Smooth muscle cell (in vitro differentiated cells): Measurements from ENCODE around the gene SNX8. TPM values are rescaled to one million over a fixed set of nuclear protein-coding genes. Genes with fewer than 3 reads are reported as not detected.
"Not testable (repeated sequence)": the region's sequence is repeated elsewhere in the genome, so short reads cannot be mapped to it uniquely, and the experiment has no call there.

Source experiments
- DNase-seq: peaks from one replicate; lab custom pipeline; 2025; ENCODE audit not compliant: unreplicated experiment; lab: John Stamatoyannopoulos, UW
- H2AFZ ChIP-seq: fragments of 200-600 bp; sonication (generic); 2 replicates; pipeline ENCODE4 v1.6.0; 2016; ENCODE audit warnings: antibody characterized with exemption, low read depth, mild to moderate bottlenecking
- H3F3A ChIP-seq: fragments of 200-600 bp; sonication (generic); 2 replicates; pipeline ENCODE4 v1.6.0; 2017; ENCODE audit warnings: antibody characterized with exemption, low read depth
- H3K27ac ChIP-seq: fragments of 200-600 bp; sonication (generic); 2 replicates; pipeline ENCODE4 v1.5.1; 2016; ENCODE audit warnings: low read depth, mild to moderate bottlenecking
- H3K27me3 ChIP-seq: fragments of 200-600 bp; sonication (generic); 2 replicates; pipeline ENCODE4 v1.6.1; 2016; ENCODE audit warnings: low read depth, mild to moderate bottlenecking
- H3K36me3 ChIP-seq: fragments of 200-600 bp; sonication (generic); 2 replicates; pipeline ENCODE4 v1.5.1; 2016; ENCODE audit warnings: low read depth
- H3K4me1 ChIP-seq: fragments of 200-600 bp; sonication (generic); 2 replicates; pipeline ENCODE4 v1.5.1; 2016; ENCODE audit warnings: low read depth
- H3K4me2 ChIP-seq: fragments of 200-600 bp; sonication (generic); 2 replicates; pipeline ENCODE4 v1.6.0; 2016; ENCODE audit warnings: mild to moderate bottlenecking
- H3K4me3 ChIP-seq: fragments of 200-600 bp; sonication (generic); 2 replicates; pipeline ENCODE4 v1.5.1; 2016; ENCODE audit warnings: mild to moderate bottlenecking
- H3K79me2 ChIP-seq: fragments of 200-600 bp; sonication (generic); 2 replicates; pipeline ENCODE4 v1.6.0; 2016; ENCODE audit warnings: low read depth, mild to moderate bottlenecking
- H3K9ac ChIP-seq: fragments of 200-600 bp; sonication (generic); 2 replicates; pipeline ENCODE4 v1.6.0; 2016; ENCODE audit warnings: low read depth
- H3K9me3 ChIP-seq: fragments of 200-600 bp; sonication (generic); replicated peaks from 2 replicates; pipeline ENCODE4 v1.5.1; 2016; ENCODE audit warnings: low read depth
- H4K20me1 ChIP-seq: fragments of 200-600 bp; sonication (generic); 2 replicates; pipeline ENCODE4 v1.6.0; 2016; ENCODE audit warnings: low read depth
- CTCF ChIP-seq: fragments of 200-600 bp; sonication (generic); IDR thresholded peaks from 2 replicates; pipeline ENCODE4 v1.5.1; 2017; ENCODE audit warnings: borderline replicate concordance, mild to moderate bottlenecking, antibody characterized with exemption; ENCODE audit not compliant: insufficient read depth, poor library complexity, severe bottlenecking
- WGBS: methylation state at CpG from one replicate; pipeline ENCODE4 v1.1.7; 2016; ENCODE audit warnings: low lambda C conversion rate; 5-methylcytosine and 5-hydroxymethylcytosine counted together
- polyA plus RNA-seq: library from polyadenylated mRNA; unstranded; fragments of >200 nt; fragmentation: Nextera tagmentation; extraction: Ambion mirVana; gene quantifications from 2 replicates; pipeline ENCODE4 v1.2.1, GENCODE V29; 2016
- total RNA-seq: library from RNA; depleted of rRNA; stranded (reverse); fragments of >200 nt; gene quantifications from 2 replicates; pipeline ENCODE4 v1.2.3, GENCODE V29; 2014

SNX8 gene
- total and polyA plus RNA-seq, 2 experiments from 2014 or later, result 46.9 to 49.9 TPM

- H3K4me1 ChIP-seq, result peaks cover 4% of the 10 kb centered on the region
- H3K4me2 ChIP-seq, result no peak overlapping the region
- H3K27ac ChIP-seq, result no peak overlapping the region
- peaks cover 22% of the 10 kb centered on the region for H4K20me1 ChIP-seq
- no peaks in the 10 kb centered on the region for H3K9me3 ChIP-seq
- 91% methylated on average over 17 of the region's 17 CpGs for WGBS
- no peak for DNase-seq
- H3K36me3 ChIP-seq, result no peaks in the 10 kb centered on the region
- H2AFZ ChIP-seq, result no peak overlapping the region
- H3K27me3 ChIP-seq, result no peaks in the 10 kb centered on the region
- H3K9ac ChIP-seq, result no peak overlapping the region
- no peak overlapping the region for H3K4me3 ChIP-seq
- TF ChIP-seq CTCF, result no peak
- peaks cover 7% of the 10 kb centered on the region for H3F3A ChIP-seq
- H3K79me2 ChIP-seq, result peaks cover 44% of the 10 kb centered on the region
Measured at GRCh38 chr7:2312267-2312929, 1.8 kb downstream of the SNX8 start.

GRCh38 chr7:2309889-2310331 lies 4.3 kb downstream of the SNX8 start:
- Histone ChIP-seq H2AFZ (no peak overlapping the region), H3K9me3 (no peaks in the 10 kb centered on the region), H4K20me1 (peaks cover 34% of the 10 kb centered on the region), H3F3A (peaks cover 7% of the 10 kb centered on the region), H3K27ac (peak overlapping the region; percentile 64), H3K36me3 (no peaks in the 10 kb centered on the region), H3K79me2 (peaks cover 44% of the 10 kb centered on the region), H3K9ac (peak overlapping the region; percentile 37), H3K4me1 (peaks cover 4% of the 10 kb centered on the region), H3K27me3 (no peaks in the 10 kb centered on the region), H3K4me2 (peak overlapping the region; percentile 74), H3K4me3 (no peak overlapping the region)
- DNase-seq, result no peak
- WGBS, result 30% methylated on average over 20 of the region's 20 CpGs
- TF ChIP-seq CTCF, result no peak

- Histone ChIP-seq H4K20me1 (peaks cover 42% of the 10 kb centered on the region), H3K9ac (no peak overlapping the region), H3K27me3 (no peaks in the 10 kb centered on the region), H3K4me3 (no peak overlapping the region), H2AFZ (no peak overlapping the region), H3K36me3 (no peaks in the 10 kb centered on the region), H3K4me2 (no peak overlapping the region), H3K79me2 (peaks cover 33% of the 10 kb centered on the region), H3K4me1 (peaks cover 4% of the 10 kb centered on the region), H3K27ac (peak overlapping the region; percentile 95), H3K9me3 (no peaks in the 10 kb centered on the region), H3F3A (peaks cover 7% of the 10 kb centered on the region)
- 86% methylated on average over 7 of the region's 7 CpGs for WGBS
- no peak for DNase-seq
- no peak for TF ChIP-seq CTCF
Measured at GRCh38 chr7:2307690-2308107, 6.5 kb downstream of the SNX8 start.

- no peak overlapping the region for H2AFZ ChIP-seq
- H3K27ac ChIP-seq, result peak overlapping the region; percentile 95
- DNase-seq, result no peak
- TF ChIP-seq CTCF, result no peak
- peaks cover 4% of the 10 kb centered on the region for H3K4me1 ChIP-seq
- no peaks in the 10 kb centered on the region for H3K9me3 ChIP-seq
- H3K27me3 ChIP-seq, result no peaks in the 10 kb centered on the region
- peaks cover 44% of the 10 kb centered on the region for H4K20me1 ChIP-seq
- H3K36me3 ChIP-seq, result no peaks in the 10 kb centered on the region
- peaks cover 7% of the 10 kb centered on the region for H3F3A ChIP-seq
- peak overlapping the region; percentile 59 for H3K4me2 ChIP-seq
- H3K9ac ChIP-seq, result peak overlapping the region; percentile 91
- peaks cover 33% of the 10 kb centered on the region for H3K79me2 ChIP-seq
- WGBS, result 80% methylated on average over 6 of the region's 6 CpGs
- H3K4me3 ChIP-seq, result no peak overlapping the region
Measured at GRCh38 chr7:2306688-2307087, 7.6 kb downstream of the SNX8 start.

- not testable (repeated sequence) for H3K4me1 ChIP-seq, H3F3A ChIP-seq, H3K27me3 ChIP-seq, H3K27ac ChIP-seq, DNase-seq, H2AFZ ChIP-seq, H3K4me2 ChIP-seq, H3K9me3 ChIP-seq, H3K9ac ChIP-seq, H3K36me3 ChIP-seq, H3K4me3 ChIP-seq
- WGBS, result 92% methylated on average over 6 of the region's 6 CpGs
- H3K79me2 ChIP-seq, result peaks cover 21% of the 10 kb centered on the region
- peaks cover 55% of the 10 kb centered on the region for H4K20me1 ChIP-seq
Measured at GRCh38 chr7:2305258-2305657, 9.0 kb downstream of the SNX8 start.

- H3K4me2 ChIP-seq, H3K4me3 ChIP-seq, H3K9me3 ChIP-seq, H3K9ac ChIP-seq, H3K79me2 ChIP-seq, H3F3A ChIP-seq, H3K27ac ChIP-seq, H3K4me1 ChIP-seq, DNase-seq, H2AFZ ChIP-seq, H3K27me3 ChIP-seq, H3K36me3 ChIP-seq: not testable (repeated sequence)
- peaks cover 50% of the 10 kb centered on the region for H4K20me1 ChIP-seq
- 80% methylated on average over 7 of the region's 7 CpGs for WGBS
Measured at GRCh38 chr7:2303520-2303919, 10.7 kb downstream of the SNX8 start.
